Psoas muscle (tissue), 8 donors: Measurements from ENCODE around the gene CACNA1D. TPM values are rescaled to one million over a fixed set of nuclear protein-coding genes. Genes with fewer than 3 reads are reported as not detected.

Experiments
- ATAC-seq, 4 donors: fragments of 200-7000 bp; cut with Tn5 transposase; one replicate each; pipeline ENCODE4 v1.9.1; 2020; ENCODE audit warnings: moderate library complexity in 3 of 4, mild to moderate bottlenecking in 2 of 4
- DNase-seq, 2 donors: peaks; one replicate each; pipeline ENCODE4 v3.0.0-alpha.2; 2020
- H3K27ac ChIP-seq: fragments of 200-600 bp; one replicate; pipeline ENCODE4 v1.8.0; 2022
- H3K27me3 ChIP-seq, 3 donors: fragments of 200-600 bp in 1 of 3; one replicate each; pipeline versions ENCODE4 v1.6.1 to v1.8.0; 2013 to 2022; ENCODE audit warnings: low read length in 2 of 3, mild to moderate bottlenecking in 2 of 3, moderate library complexity in 1 of 3; ENCODE audit not compliant: insufficient read depth in 3 of 3
- H3K36me3 ChIP-seq, 2 donors: fragments of 200-600 bp in 1 of 2; one replicate each; pipeline versions ENCODE4 v1.6.1 to v1.8.0; 2013 to 2022; ENCODE audit warnings: low read depth in 1 of 2, mild to moderate bottlenecking in 1 of 2, moderate library complexity in 1 of 2; ENCODE audit not compliant: insufficient read depth in 1 of 2
- H3K4me1 ChIP-seq: fragments of 200-600 bp; one replicate; pipeline ENCODE4 v1.8.0; 2022
- H3K4me3 ChIP-seq: fragments of 200-600 bp; one replicate; pipeline ENCODE4 v1.8.0; 2022; ENCODE audit warnings: mild to moderate bottlenecking
- H3K9me3 ChIP-seq: fragments of 200-600 bp; one replicate; pipeline ENCODE4 v1.8.0; 2022
- WGBS, 3 donors: extraction: QIAGEN DNeasy Blood & Tissue Kit; methylation state at CpG; one replicate each; pipeline versions ENCODE4 v1.1.6 to v1.1.7; 2013; 5-methylcytosine and 5-hydroxymethylcytosine counted together
- intact Hi-C, 2 donors: fragments of 100-400 bp; cut with DNase I; formaldehyde crosslinking; loops; one replicate each; pipeline versions ENCODE4 v1.11.0 to v1.14.2; 2022
- polyA plus RNA-seq, 3 donors: library from polyadenylated mRNA; stranded (reverse); fragments of 200-250 nt; gene quantifications; one replicate each; pipeline ENCODE4 v1.2.3, GENCODE V29; 2013
- total RNA-seq, 4 donors: library from RNA; stranded (reverse); fragmentation: NEBNext Ultra II Directional in 2 of 4; extraction: Animal tissue kit (Norgen Biotek cat#: 25700) in 2 of 4; gene quantifications; one replicate each; pipeline versions ENCODE4 v1.2.1 to v1.2.4, GENCODE V29; 2021 to 2023
- TF ChIP-seq, protein P1 (sequence below): fragments of 200-600 bp; IDR thresholded peaks from one replicate; pipeline ENCODE4 v1.8.0; 2022; ENCODE audit warnings: antibody characterized with exemption
- donor health status: healthy with polysubstance abuse.
- donor health status: DM: no; HTN: no; CAD: no; lungs with moderate emphysema.
- donor health status: Bipolar disorder and iron deficiency.
- donor health status: healthy.
- donor health status: DM: yes; HTN: yes; CAD: no.
- donor health status: DM: no; HTN: no; CAD: no.
- donor health status: DM: no; HTN: no; CAD: no.
- donor health status: DM: yes; HTN: yes; CAD: no.

CACNA1D gene
- total and polyA plus RNA-seq, 7 donors: 0.05 to 0.82 (median 0.28) TPM; not detected in 2

- WGBS, 3 donors: 86 to 100% (median 97%) methylated on average over 1 of the region's 1 CpG
- no peak for ATAC-seq
- no peak overlapping the region for H3K27ac ChIP-seq
- H3K27me3 ChIP-seq: no peaks in the 10 kb centered on the region
- no peak for DNase-seq
- no peak overlapping the region for H3K4me3 ChIP-seq
- TF ChIP-seq, protein P1, sequence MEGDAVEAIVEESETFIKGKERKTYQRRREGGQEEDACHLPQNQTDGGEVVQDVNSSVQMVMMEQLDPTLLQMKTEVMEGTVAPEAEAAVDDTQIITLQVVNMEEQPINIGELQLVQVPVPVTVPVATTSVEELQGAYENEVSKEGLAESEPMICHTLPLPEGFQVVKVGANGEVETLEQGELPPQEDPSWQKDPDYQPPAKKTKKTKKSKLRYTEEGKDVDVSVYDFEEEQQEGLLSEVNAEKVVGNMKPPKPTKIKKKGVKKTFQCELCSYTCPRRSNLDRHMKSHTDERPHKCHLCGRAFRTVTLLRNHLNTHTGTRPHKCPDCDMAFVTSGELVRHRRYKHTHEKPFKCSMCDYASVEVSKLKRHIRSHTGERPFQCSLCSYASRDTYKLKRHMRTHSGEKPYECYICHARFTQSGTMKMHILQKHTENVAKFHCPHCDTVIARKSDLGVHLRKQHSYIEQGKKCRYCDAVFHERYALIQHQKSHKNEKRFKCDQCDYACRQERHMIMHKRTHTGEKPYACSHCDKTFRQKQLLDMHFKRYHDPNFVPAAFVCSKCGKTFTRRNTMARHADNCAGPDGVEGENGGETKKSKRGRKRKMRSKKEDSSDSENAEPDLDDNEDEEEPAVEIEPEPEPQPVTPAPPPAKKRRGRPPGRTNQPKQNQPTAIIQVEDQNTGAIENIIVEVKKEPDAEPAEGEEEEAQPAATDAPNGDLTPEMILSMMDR: no peak
- no peaks in the 10 kb centered on the region for H3K4me1 ChIP-seq
- no peaks in the 10 kb centered on the region for H3K9me3 ChIP-seq
- intact Hi-C loops: no loop called here
- H3K36me3 ChIP-seq: peaks cover 22 to 99% of the 10 kb centered on the region in 2 donors
Observed at GRCh38 chr3:53863145-53863544, 368.7 kb downstream of the CACNA1D start.

Other genes with a start within 250 kb of the CACNA1D start
- 10 to 100 TPM; 16.8 to 51.9 (median 21.2) TPM for gene TKT, start 238.6 kb upstream of the CACNA1D start, total RNA-seq
- 10 to 100 TPM; 10.5 to 25.6 (median 23.7) TPM for gene TKT, start 238.6 kb upstream of the CACNA1D start, polyA plus RNA-seq
- 10 to 100 TPM; 16.2 to 19.3 (median 17.7) TPM for gene DCP1A, start 147.1 kb upstream of the CACNA1D start, total RNA-seq
- gene DCP1A, start 147.1 kb upstream of the CACNA1D start, polyA plus RNA-seq: 10 to 100 TPM in 1 of 3 donors, 1 to 10 TPM in 2; 4.8 to 11.1 (median 8.7) TPM